ENCODE data around the gene TMEM108.
"Not testable (repeated sequence)": the region's sequence is repeated elsewhere in the genome, so short reads cannot be mapped to it uniquely, and the experiment has no call there.

TMEM108 gene

GRCh38 chr3:133038089-133038730, at the start of gene TMEM108:
Gene TMEM108, plus strand, starts transcription at chr3:133038391.
- DNase-seq, result peak; percentile 66

GRCh38 chr3:132995971-132996370, 42.2 kb upstream of the TMEM108 start:
- DNase-seq, result no peak

GRCh38 chr3:132997404-132998185, 40.6 kb upstream of the TMEM108 start:
- no peak for DNase-seq

DNA sequence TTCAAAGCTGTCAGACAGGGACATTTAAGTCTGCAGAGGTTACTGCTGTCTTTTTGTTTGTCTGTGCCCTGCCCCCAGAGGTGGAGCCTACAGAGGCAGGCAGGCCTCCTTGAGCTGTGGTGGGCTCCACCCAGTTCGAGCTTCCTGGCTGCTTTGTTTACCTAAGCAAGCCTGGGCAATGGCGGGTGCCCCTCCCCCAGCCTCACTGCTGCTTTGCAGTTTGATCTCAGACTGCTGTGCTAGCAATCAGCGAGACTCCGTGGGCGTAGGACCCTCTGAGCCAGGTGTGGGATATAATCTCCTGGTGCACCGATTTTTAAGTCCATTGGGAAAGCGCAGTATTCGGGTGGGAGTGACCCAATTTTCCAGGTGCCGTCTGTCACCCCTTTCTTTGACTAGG, 33.2 kb upstream of the TMEM108 start:
- not testable (repeated sequence) for DNase-seq

GRCh38 chr3:133007601-133008000, 30.6 kb upstream of the TMEM108 start:
- no peak for DNase-seq

GRCh38 chr3:133014325-133014724, 23.9 kb upstream of the TMEM108 start:
- no peak for DNase-seq

- not testable (repeated sequence) for DNase-seq
Observed at GRCh38 chr3:133015573-133015972, 22.6 kb upstream of the TMEM108 start.

DNA sequence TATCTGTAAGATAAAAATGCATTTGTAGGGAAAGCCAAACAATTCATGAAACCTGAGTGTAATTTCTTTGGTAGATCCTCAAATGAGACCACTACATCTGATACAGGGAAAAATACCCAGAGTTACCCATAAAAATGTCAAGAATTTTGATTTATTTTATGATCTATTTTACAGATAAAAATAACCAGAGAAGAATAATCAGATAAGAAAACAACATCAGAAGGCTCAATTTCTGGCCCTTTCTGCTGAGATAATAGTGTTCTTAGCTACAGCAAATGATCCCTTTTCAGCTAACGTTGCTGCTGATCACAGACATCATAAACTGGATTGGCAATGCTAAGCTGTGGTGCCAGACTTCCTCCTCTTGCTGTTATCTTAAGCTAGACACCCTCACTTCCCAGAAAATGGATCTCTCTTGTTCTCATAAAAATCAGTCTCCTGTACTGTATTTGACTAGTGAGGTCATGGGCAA, 21.3 kb upstream of the TMEM108 start:
- no peak for DNase-seq

DNA sequence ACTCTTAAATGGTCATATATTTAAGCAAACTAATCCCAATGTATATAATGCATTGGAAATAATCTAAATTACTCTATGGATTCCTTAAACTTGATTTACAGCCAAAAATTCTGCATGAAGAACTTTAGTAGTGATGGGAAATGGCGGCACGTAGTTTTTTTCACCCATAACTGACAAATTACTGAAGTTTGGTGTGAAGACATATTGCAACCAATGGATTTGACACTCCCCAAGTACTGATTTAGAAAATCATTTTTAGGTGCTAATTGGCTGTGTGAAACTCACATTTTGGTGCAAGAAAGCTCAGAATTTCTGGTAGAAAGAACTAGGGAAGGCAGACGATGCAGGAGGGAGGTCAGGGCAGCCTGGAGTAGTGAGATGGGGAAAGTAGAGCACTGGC, 19.3 kb upstream of the TMEM108 start:
- DNase-seq, result no peak

GRCh38 chr3:133021206-133021605, 17.0 kb upstream of the TMEM108 start:
- DNase-seq, result no peak

DNA sequence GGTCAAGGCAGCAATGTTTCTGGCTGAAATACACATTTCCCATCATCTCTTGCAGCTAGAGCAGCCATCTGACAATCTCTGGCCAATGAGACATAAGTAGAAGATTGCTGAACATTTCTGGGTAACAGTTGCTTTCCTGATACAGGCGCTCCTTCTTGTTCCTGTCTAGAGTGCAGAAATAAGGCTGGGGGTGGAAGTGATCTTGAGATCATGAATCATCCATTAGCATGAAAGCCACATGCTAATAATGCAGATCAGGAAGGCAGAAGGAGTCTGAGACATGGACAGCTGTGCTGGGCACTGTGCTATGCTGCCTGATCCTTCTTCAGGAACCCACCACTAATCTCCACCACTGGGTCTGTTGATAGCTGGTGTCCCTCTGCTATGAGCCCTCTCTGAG, 14.8 kb upstream of the TMEM108 start:
- DNase-seq, result no peak

DNA sequence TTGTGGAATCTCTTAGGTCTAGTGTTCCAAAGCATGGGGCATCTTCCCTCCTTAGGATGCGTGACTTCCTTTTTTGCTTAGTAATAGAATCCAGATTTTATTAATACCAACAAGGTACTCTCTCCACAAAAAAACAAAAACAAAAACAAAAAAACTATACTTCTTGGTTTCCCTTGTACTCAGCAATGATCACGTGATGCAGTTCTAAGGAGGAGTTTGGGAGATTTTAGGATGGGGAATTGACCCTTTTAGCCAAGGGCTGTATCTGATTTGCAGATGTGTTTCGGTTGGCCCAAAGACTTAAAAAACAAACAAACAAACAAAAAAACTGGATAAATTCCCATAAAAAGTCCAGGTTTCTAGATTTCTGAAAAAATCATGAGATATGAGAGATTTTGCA, 12.6 kb upstream of the TMEM108 start:
- no peak for DNase-seq

- no peak for DNase-seq
Observed at GRCh38 chr3:133032301-133032700, 5.9 kb upstream of the TMEM108 start.

DNA sequence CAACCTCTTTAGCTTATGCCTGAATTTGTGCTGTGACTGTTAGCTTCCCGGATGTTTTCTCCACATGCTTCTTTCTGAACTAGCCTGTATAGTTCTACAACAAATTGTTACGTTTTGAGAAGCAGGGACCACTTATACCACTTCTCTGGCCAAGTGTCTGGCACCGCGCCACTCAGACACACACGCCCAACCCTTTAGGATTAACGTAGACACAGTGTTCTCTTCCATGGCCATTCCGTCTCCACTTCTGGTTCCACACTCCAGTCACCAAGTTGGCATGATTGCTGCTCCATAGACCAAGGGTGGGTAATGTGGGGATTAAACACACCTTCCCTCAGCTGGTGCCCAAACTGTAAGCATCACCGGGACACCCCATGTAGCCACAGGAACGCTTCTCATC, 755 bp upstream of the TMEM108 start:
- no peak for DNase-seq

DNA sequence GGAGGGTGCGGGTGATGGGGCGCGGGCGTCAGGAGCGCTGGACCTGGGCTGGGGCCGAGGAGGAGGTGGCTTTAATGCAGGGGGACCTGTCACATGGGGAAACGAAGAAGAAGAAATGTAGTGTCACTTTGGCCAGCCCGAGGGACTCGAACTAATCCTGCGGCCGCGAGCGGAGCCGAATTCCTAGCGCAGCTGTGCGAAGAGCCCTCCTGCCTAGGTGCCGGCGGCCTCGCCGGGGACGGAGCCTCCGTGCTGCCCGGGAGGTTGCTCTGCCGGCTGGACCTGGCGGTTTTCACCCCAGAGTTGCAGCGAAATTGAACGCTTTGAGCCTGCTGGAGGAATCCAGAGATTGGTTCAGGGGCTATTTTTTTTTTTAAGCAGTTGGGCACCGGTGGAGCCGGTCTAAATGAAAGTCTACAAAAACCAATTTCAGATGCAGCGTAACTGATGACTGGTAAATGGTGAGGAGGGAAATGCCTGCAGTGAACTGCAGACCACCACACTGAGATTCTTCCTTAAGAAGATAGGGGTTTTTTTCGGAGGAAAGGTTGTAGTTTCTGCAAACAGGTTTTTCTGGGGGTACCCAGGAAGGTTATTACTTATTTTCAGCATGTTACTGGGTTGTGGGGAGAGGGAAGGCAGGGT, 662 bp downstream of the TMEM108 start:
- peak; percentile 12 for DNase-seq

DNA sequence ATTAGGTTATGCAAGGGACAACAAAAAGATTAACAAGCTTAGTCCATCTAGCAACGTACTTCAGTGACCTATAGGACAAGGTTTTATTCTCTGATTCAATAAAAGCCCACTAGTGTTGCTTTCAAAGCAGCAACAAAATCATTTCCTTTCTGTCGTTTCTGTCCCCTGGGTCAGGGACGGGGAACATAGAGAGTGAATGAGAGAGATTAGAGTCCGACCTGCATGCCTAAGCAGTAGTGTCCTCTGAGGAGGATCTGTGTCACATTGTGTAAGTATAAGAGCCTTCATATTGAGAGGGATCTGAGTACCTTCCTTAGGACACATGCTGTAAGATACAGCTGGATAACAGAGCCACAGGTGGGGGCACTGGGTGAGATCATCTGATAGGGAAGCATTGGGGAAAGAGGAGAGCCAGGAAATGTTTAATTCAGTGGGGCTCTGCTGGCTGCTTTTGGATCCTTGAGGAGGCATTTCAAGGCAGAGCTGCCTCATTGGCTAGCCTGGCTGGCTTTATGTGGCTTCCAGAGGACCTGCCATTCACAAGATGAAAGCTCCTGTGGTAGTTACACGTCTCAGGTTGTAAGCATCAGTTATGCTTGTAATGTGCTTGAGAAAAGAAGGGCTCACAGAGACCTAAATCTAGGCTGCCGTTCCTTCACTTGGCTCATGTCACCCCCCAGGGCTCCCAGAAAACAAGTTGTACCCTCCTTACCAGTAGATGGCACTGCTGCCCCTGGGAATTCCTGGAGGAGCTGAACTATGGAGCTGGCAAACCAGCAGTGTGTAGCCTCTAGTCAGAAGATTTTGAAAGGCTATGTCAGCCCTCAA, 2.7 kb downstream of the TMEM108 start:
- peak; percentile 74 for DNase-seq

DNA sequence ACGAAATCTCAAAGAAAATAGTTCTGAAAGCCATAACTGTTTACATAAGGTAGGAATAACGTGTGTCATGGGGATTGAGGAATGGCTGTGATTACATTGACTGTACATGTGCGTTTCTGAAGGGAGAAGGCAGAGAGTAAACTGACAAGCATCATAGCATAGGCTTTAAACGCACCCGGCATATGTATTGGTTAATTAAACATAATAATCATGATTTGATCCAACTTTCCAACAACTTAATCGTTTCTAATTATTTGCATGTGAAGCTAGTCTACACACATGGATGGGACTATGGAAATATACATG, 3.3 kb downstream of the TMEM108 start:
- no peak for DNase-seq

DNA sequence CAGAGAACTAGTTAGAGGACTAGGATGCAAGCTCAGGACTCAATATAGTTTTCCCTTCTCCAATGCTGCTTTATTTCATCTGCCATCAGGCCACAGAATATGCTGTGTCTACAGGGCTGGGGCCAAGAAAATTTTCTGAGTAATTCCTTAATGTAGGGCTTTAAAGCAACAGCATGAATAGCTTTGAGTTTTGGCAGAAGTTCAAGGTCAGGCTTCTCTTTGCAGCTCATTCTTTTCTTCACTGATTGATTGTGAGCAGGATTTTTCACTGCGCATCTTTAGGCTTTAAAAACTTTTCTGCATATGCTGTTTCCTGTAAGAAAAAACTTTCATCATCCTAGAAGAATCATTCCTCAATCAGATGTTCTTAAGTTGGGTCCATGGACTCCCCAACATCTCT, 4.6 kb downstream of the TMEM108 start:
- DNase-seq, result no peak

- DNase-seq, result no peak
Observed at GRCh38 chr3:133047980-133048379, 9.8 kb downstream of the TMEM108 start.

- no peak for DNase-seq
Observed at GRCh38 chr3:133049491-133049890, 11.3 kb downstream of the TMEM108 start.

- no peak for DNase-seq
Observed at GRCh38 chr3:133050891-133051290, 12.7 kb downstream of the TMEM108 start.

DNA sequence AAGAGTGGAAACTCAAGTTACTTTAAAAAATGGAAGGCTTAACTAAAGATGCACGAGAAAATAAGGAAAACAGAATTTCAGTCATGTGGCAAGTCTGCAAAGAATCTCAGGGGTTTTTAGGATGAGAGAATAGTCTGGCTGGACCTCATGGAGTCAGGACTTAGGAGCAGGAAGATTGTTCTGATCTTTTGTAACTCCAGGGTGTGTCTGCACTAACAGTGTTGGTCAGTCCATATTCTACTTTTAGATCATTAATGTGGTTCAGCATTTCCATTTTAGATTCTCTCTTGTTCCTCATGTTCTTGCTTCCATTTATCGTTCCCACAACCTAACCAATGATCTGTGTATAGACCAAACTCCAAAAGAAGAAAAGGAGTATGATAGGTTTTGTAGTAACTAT, 15.3 kb downstream of the TMEM108 start:
- DNase-seq, result no peak

DNA sequence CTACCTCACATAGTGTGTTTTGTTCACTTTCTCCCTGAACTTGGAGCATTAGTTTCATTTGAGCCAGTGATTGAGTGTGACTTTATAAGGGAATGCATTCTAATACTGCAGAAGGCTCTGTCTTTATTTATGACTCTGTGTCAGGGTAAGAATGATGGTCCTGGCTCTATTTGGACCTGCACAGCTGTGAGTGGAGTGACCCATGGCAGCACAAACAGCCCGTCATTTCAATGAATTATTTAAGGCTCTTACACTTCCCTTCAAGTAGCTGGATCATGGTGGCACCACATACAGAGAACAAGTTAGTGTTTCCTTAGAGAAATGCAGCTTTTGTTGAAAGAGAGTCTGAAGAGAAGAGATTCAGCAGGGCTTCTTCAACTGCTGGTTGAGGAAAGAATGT, 16.4 kb downstream of the TMEM108 start:
- no peak for DNase-seq
